NK-92 treated with Interleukin-12 subunit alpha and Interleukin-12 subunit beta, amount 100 ng/mL, for 24 hours (cell line): Measurements from ENCODE around the gene CNTN5.
"Not testable (repeated sequence)": the region's sequence is repeated elsewhere in the genome, so short reads cannot be mapped to it uniquely, and the experiment has no call there.

Experiments
- DNase-seq: peaks from one replicate; lab custom pipeline; 2025; lab: John Stamatoyannopoulos, UW

The CNTN5 gene

GRCh38 chr11:99781074-99781473, 760.3 kb downstream of the CNTN5 start:
- no peak for DNase-seq

- no peak for DNase-seq
Observed at GRCh38 chr11:99791354-99791753, 770.6 kb downstream of the CNTN5 start.

GRCh38 chr11:99795999-99796398, 775.2 kb downstream of the CNTN5 start:
- DNase-seq = no peak

GRCh38 chr11:99803501-99803900, 782.8 kb downstream of the CNTN5 start:
- DNase-seq = no peak

GRCh38 chr11:99812516-99812915, 791.8 kb downstream of the CNTN5 start:
- no peak for DNase-seq

- DNase-seq = no peak
Observed at GRCh38 chr11:99814021-99814420, 793.3 kb downstream of the CNTN5 start.

- DNase-seq = no peak
Observed at GRCh38 chr11:99814738-99815137, 794.0 kb downstream of the CNTN5 start.

- no peak for DNase-seq
Observed at GRCh38 chr11:99818991-99819390, 798.2 kb downstream of the CNTN5 start.

- no peak for DNase-seq
Observed at GRCh38 chr11:99822846-99823565, 802.3 kb downstream of the CNTN5 start.

- DNase-seq = not testable (repeated sequence)
Observed at GRCh38 chr11:99836739-99837138, 816.0 kb downstream of the CNTN5 start.

- no peak for DNase-seq
Observed at GRCh38 chr11:99841885-99842284, 821.1 kb downstream of the CNTN5 start.

- no peak for DNase-seq
Observed at GRCh38 chr11:99865951-99866350, 845.2 kb downstream of the CNTN5 start.

GRCh38 chr11:99881610-99882009, 860.9 kb downstream of the CNTN5 start:
- no peak for DNase-seq

GRCh38 chr11:99884750-99885149, 864.0 kb downstream of the CNTN5 start:
- DNase-seq = no peak

- DNase-seq = no peak
Observed at GRCh38 chr11:99887481-99887880, 866.7 kb downstream of the CNTN5 start.

- DNase-seq = no peak
Observed at GRCh38 chr11:99893811-99894210, 873.1 kb downstream of the CNTN5 start.

- no peak for DNase-seq
Observed at GRCh38 chr11:99901175-99901574, 880.4 kb downstream of the CNTN5 start.

- DNase-seq = no peak
Observed at GRCh38 chr11:99911116-99911515, 890.4 kb downstream of the CNTN5 start.

GRCh38 chr11:99916078-99916477, 895.3 kb downstream of the CNTN5 start:
- DNase-seq = no peak

GRCh38 chr11:99918761-99919160, 898.0 kb downstream of the CNTN5 start:
- DNase-seq = no peak

- DNase-seq = no peak
Observed at GRCh38 chr11:99920956-99921355, 900.2 kb downstream of the CNTN5 start.

GRCh38 chr11:99925968-99926367, 905.2 kb downstream of the CNTN5 start:
- DNase-seq = no peak

- no peak for DNase-seq
Observed at GRCh38 chr11:99932684-99933083, 911.9 kb downstream of the CNTN5 start.

- DNase-seq = no peak
Observed at GRCh38 chr11:99934008-99934407, 913.3 kb downstream of the CNTN5 start.
